A549 (cell line): ENCODE results near the gene RHBDD3. TPM values are rescaled to one million over a fixed set of nuclear protein-coding genes. Genes with fewer than 3 reads are reported as not detected.

Source experiments
- ATAC-seq, 2 experiments: fragments of 200-7000 bp in 1 of 2; fragments of >200 bp in 1 of 2; cut with Nextera tagmentation in 1 of 2; cut with Tn5 transposase in 1 of 2; 3 replicates each; pipeline versions ENCODE4 v1.8.0 to v1.9.1; 2018 to 2020; ENCODE audit warnings: mild to moderate bottlenecking in 1 of 2, moderate library complexity in 1 of 2
- CTCF ChIA-PET: fragments of 300-600 bp; sonication (Branson Sonifier 250); formaldehyde crosslinking; extraction: SDS; loops from one replicate; lab custom pipeline; 2021; ENCODE audit warnings: antibody characterized with exemption, inconsistent platforms; lab: Yijun Ruan, JAX
- POLR2A ChIA-PET: fragments of 350-600 bp; formaldehyde crosslinking; extraction: SDS; loops from one replicate; lab custom pipeline; 2021; ENCODE audit warnings: antibody characterized with exemption, inconsistent platforms; lab: Yijun Ruan, JAX
- DNase-seq, 2 experiments: peaks; one replicate each; pipeline versions ENCODE4 v3.0.0 to v3.0.0-alpha.2; 2011 to 2016; ENCODE audit warnings: low read depth in 1 of 2, low spot score in 1 of 2
- FAIRE-seq: peaks from 2 replicates; lab custom pipeline; 2011; peaks lifted over from hg19 to GRCh38; lab: Jason Lieb, UNC
- H3K27ac ChIP-seq, 2 experiments: fragments of >200 bp; sonication (Bioruptor Twin); formaldehyde crosslinking; 3 replicates each; pipeline ENCODE4 v1.5.1; 2016 to 2017
- H3K4me1 ChIP-seq: fragments of >200 bp; sonication (Bioruptor Twin); formaldehyde crosslinking; 3 replicates; pipeline ENCODE4 v1.6.1; 2016
- H3K4me2 ChIP-seq: fragments of >200 bp; sonication (Bioruptor Twin); formaldehyde crosslinking; 3 replicates; pipeline ENCODE4 v1.6.1; 2016
- H3K4me3 ChIP-seq: fragments of >200 bp; sonication (Bioruptor Twin); formaldehyde crosslinking; 3 replicates; pipeline ENCODE4 v1.5.1; 2016
- H3K9me3 ChIP-seq: fragments of >200 bp; sonication (Bioruptor Twin); formaldehyde crosslinking; 3 replicates; pipeline ENCODE4 v1.6.1; 2016
- CHD2 ChIP-seq: fragments of 150-350 bp; IDR thresholded peaks from 2 replicates; pipeline ENCODE4 v1.6.1; 2014; ENCODE audit warnings: low read length; ENCODE audit not compliant: partially characterized antibody
- ESRRA ChIP-seq: fragments of 150-350 bp; IDR thresholded peaks from 2 replicates; pipeline ENCODE4 v1.6.1; 2014; ENCODE audit warnings: mild to moderate bottlenecking, low read length, borderline replicate concordance
- FOXS1 ChIP-seq: fragments of 250-450 bp; sonication (Bioruptor Pico); IDR thresholded peaks from 2 replicates; pipeline ENCODE4 v1.5.0; 2020; ENCODE audit warnings: mild to moderate bottlenecking, moderate library complexity
- GATA3 ChIP-seq: IDR thresholded peaks from 2 replicates; pipeline ENCODE4 v1.6.1; 2012; ENCODE audit warnings: borderline replicate concordance
- MYC ChIP-seq: IDR thresholded peaks from 2 replicates; pipeline ENCODE4 v1.6.1; 2012; ENCODE audit warnings: mild to moderate bottlenecking, inconsistent platforms, low read length, improper control_type of control experiment, borderline replicate concordance
- PHF8 ChIP-seq: fragments of 200-600 bp; sonication (generic); IDR thresholded peaks from 2 replicates; pipeline ENCODE4 v1.6.1; 2016; ENCODE audit warnings: low read depth, mild to moderate bottlenecking, antibody characterized with exemption, moderate library complexity, borderline replicate concordance
- POLR2AphosphoS2 ChIP-seq: conservative IDR thresholded peaks from 2 replicates; pipeline ENCODE4 v1.6.1; 2012; ENCODE audit warnings: low read length, improper control_type of control experiment, inconsistent platforms
- RAD21 ChIP-seq, 2 experiments: fragments of >200 bp in 1 of 2; sonication (Bioruptor Twin) in 1 of 2; formaldehyde crosslinking in 1 of 2; IDR thresholded peaks in 1 of 2; conservative IDR thresholded peaks in 1 of 2; 2 replicates in 1 of 2; 3 replicates in 1 of 2; pipeline ENCODE4 v1.6.1; 2012 to 2018; ENCODE audit warnings: inconsistent platforms in 1 of 2
- RNF2 ChIP-seq: fragments of 200-600 bp; sonication (generic); IDR thresholded peaks from 2 replicates; pipeline ENCODE4 v1.6.1; 2016; ENCODE audit warnings: low read depth, mild to moderate bottlenecking, antibody characterized with exemption, moderate library complexity, borderline replicate concordance
- SREBF2 ChIP-seq: fragments of 450-650 bp; IDR thresholded peaks from 2 replicates; pipeline ENCODE4 v1.6.1; 2014; ENCODE audit warnings: mild to moderate bottlenecking, moderate library complexity
- ZC3H11A ChIP-seq: fragments of 450-650 bp; IDR thresholded peaks from 2 replicates; pipeline ENCODE4 v1.6.1; 2014; ENCODE audit warnings: antibody characterized with exemption, mild to moderate bottlenecking
- ZSCAN20 ChIP-seq: fragments of 250-450 bp; sonication (Bioruptor Pico); IDR thresholded peaks from 2 replicates; pipeline ENCODE4 v1.8.0; 2022; ENCODE audit warnings: mild to moderate bottlenecking, moderate library complexity
- WGBS: methylation state at CpG from one replicate; pipeline ENCODE4 v1.1.6; 2017; ENCODE audit errors: missing lambda C conversion rate; 5-methylcytosine and 5-hydroxymethylcytosine counted together
- polyA plus RNA-seq, 4 experiments: library from polyadenylated mRNA; depleted of rRNA in 3 of 4; stranded (reverse); fragments of >200 nt; fragmentation: RNase III in 1 of 4; extraction: RNeasy Plus Mini Kit Qiagen cat#74134 plus additional on column Dnase treatment in 1 of 4; gene quantifications; 2 replicates in 3 of 4; 3 replicates in 1 of 4; pipeline ENCODE4 v1.2.3, GENCODE V29; 2011 to 2017
- TF ChIP-seq, protein P1 (sequence below): fragments of 200-600 bp; sonication (generic); IDR thresholded peaks from 2 replicates; pipeline ENCODE4 v1.6.1; 2016; ENCODE audit warnings: antibody characterized with exemption, mild to moderate bottlenecking, moderate library complexity
- TF ChIP-seq, protein P2 (sequence below): fragments of 150-350 bp; IDR thresholded peaks from 2 replicates; pipeline ENCODE4 v1.6.1; 2014; ENCODE audit warnings: low read depth, mild to moderate bottlenecking, low read length
- TF ChIP-seq, protein P3 (sequence below): fragments of >200 bp; sonication (Bioruptor Twin); formaldehyde crosslinking; IDR thresholded peaks from 3 replicates; pipeline ENCODE4 v1.5.1; 2016
- TF ChIP-seq, protein P4 (sequence below): fragments of 450-650 bp; IDR thresholded peaks from 2 replicates; pipeline ENCODE4 v1.6.1; 2014; ENCODE audit warnings: antibody characterized with exemption
- TF ChIP-seq, protein P5 (sequence below): fragments of >200 bp; sonication (Bioruptor Twin); formaldehyde crosslinking; IDR thresholded peaks from 3 replicates; pipeline ENCODE4 v1.6.1; 2016

RHBDD3 gene
- polyA plus RNA-seq, 2 of the 4 experiments (the other 2 are of a cell fraction), result 10.2 to 20.8 TPM

DNA sequence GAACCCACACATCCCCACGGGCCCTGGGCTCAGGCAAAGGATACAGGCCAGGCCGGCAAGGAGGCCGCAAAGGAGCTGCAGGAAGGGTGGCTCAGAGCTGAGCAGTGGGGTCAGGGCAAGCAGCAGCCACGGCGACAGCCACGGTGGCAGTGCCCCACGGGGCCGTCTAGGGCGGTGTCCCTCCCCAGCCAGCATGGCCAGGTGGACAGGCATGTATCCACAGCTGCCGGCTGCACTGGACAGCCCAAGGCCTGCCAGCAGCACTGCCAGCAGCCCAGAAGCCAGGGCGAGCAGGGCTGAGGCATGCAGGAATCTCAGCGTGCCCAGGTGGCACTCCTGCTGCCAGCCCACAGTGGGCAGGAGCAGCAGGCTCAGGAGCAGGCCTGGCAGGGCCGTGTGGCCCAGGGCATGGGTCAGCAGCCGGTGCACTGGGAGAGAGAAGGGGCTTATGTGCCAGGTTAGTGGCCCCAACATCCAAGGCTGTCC lies 3.9 kb downstream of the RHBDD3 start (continued):
- TF ChIP-seq, protein P1, sequence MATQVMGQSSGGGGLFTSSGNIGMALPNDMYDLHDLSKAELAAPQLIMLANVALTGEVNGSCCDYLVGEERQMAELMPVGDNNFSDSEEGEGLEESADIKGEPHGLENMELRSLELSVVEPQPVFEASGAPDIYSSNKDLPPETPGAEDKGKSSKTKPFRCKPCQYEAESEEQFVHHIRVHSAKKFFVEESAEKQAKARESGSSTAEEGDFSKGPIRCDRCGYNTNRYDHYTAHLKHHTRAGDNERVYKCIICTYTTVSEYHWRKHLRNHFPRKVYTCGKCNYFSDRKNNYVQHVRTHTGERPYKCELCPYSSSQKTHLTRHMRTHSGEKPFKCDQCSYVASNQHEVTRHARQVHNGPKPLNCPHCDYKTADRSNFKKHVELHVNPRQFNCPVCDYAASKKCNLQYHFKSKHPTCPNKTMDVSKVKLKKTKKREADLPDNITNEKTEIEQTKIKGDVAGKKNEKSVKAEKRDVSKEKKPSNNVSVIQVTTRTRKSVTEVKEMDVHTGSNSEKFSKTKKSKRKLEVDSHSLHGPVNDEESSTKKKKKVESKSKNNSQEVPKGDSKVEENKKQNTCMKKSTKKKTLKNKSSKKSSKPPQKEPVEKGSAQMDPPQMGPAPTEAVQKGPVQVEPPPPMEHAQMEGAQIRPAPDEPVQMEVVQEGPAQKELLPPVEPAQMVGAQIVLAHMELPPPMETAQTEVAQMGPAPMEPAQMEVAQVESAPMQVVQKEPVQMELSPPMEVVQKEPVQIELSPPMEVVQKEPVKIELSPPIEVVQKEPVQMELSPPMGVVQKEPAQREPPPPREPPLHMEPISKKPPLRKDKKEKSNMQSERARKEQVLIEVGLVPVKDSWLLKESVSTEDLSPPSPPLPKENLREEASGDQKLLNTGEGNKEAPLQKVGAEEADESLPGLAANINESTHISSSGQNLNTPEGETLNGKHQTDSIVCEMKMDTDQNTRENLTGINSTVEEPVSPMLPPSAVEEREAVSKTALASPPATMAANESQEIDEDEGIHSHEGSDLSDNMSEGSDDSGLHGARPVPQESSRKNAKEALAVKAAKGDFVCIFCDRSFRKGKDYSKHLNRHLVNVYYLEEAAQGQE, result no peak
- TF ChIP-seq, protein P2, sequence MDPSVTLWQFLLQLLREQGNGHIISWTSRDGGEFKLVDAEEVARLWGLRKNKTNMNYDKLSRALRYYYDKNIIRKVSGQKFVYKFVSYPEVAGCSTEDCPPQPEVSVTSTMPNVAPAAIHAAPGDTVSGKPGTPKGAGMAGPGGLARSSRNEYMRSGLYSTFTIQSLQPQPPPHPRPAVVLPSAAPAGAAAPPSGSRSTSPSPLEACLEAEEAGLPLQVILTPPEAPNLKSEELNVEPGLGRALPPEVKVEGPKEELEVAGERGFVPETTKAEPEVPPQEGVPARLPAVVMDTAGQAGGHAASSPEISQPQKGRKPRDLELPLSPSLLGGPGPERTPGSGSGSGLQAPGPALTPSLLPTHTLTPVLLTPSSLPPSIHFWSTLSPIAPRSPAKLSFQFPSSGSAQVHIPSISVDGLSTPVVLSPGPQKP, result no peak
- TF ChIP-seq GATA3, result no peak

DNA sequence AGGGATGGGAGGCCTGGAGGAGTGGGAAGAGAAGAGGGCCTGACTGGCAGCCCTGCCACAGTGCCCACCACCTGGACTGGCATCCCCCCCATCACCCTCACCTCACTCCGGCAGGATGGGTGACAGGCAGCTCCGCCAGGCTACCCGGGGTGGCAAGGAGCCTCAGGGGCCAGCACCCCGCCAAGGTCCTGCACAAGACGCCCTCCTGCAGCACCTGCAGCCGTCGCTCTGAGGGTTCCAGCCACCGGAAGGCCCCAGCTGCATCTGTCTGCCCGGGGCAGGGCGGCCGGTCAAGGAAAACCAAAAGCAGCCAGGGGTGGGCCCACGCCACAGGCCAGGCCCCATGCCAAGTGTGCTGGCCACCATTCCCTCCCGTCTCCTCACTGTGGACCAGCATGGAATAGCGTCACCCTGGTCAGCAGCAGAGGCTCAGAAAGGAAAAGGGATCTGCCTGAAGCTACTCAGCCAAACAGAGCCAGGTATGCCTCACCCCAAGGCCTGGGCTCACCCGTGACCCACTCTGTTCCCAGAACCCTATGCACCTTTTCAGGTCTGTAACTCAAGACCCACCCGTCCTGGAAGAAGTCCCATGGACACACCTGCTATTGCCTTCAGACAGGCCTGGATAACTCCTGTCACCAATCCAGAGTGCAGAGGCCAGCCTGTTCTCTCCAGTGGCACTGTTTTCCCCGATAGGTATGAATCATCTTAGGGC lies 7.0 kb downstream of the RHBDD3 start:
- 77% methylated on average over 4 of the region's 17 CpGs for WGBS
- Histone ChIP-seq H3K4me1 (no peaks in the 10 kb centered on the region; the same call in 2 of the 3 replicates), H3K9me3 (no peaks in the 10 kb centered on the region), H3K27ac (no peak overlapping the region), H3K4me3 (no peak overlapping the region), H3K4me2 (no peak overlapping the region)
- ChIA-PET CTCF (interaction anchor here (1.7 kb wide), 1 partner anchor 15 kb away, joined by 11 read pairs; no protein-coding TSS in a partner anchor), POLR2A (interaction anchor here (0.6 kb wide), 1 partner anchor 500 kb away, joined by 3 read pairs; no protein-coding TSS in a partner anchor)
- DNase-seq (no peak), ATAC-seq (peak in 1 of 2 experiments; percentile 14; a peak in 3 of 6 replicates), FAIRE-seq (no peak)
- TF ChIP-seq, protein P3, sequence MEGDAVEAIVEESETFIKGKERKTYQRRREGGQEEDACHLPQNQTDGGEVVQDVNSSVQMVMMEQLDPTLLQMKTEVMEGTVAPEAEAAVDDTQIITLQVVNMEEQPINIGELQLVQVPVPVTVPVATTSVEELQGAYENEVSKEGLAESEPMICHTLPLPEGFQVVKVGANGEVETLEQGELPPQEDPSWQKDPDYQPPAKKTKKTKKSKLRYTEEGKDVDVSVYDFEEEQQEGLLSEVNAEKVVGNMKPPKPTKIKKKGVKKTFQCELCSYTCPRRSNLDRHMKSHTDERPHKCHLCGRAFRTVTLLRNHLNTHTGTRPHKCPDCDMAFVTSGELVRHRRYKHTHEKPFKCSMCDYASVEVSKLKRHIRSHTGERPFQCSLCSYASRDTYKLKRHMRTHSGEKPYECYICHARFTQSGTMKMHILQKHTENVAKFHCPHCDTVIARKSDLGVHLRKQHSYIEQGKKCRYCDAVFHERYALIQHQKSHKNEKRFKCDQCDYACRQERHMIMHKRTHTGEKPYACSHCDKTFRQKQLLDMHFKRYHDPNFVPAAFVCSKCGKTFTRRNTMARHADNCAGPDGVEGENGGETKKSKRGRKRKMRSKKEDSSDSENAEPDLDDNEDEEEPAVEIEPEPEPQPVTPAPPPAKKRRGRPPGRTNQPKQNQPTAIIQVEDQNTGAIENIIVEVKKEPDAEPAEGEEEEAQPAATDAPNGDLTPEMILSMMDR, result no peak
- no peak for TF ChIP-seq RNF2
- TF ChIP-seq ZSCAN20 (CRISPR knock-in tag), result no peak
- TF ChIP-seq ESRRA, result no peak
- TF ChIP-seq CHD2, result no peak
- TF ChIP-seq FOXS1 (CRISPR knock-in tag), result no peak
- no peak for TF ChIP-seq MYC
- no peak for TF ChIP-seq GATA3
- TF ChIP-seq, protein P4, sequence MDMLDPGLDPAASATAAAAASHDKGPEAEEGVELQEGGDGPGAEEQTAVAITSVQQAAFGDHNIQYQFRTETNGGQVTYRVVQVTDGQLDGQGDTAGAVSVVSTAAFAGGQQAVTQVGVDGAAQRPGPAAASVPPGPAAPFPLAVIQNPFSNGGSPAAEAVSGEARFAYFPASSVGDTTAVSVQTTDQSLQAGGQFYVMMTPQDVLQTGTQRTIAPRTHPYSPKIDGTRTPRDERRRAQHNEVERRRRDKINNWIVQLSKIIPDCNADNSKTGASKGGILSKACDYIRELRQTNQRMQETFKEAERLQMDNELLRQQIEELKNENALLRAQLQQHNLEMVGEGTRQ, result no peak
- TF ChIP-seq POLR2AphosphoS2, result no peak
- no peak for TF ChIP-seq SREBF2
- no peak for TF ChIP-seq ZC3H11A
- TF ChIP-seq PHF8, result no peak
- TF ChIP-seq, protein P5, sequence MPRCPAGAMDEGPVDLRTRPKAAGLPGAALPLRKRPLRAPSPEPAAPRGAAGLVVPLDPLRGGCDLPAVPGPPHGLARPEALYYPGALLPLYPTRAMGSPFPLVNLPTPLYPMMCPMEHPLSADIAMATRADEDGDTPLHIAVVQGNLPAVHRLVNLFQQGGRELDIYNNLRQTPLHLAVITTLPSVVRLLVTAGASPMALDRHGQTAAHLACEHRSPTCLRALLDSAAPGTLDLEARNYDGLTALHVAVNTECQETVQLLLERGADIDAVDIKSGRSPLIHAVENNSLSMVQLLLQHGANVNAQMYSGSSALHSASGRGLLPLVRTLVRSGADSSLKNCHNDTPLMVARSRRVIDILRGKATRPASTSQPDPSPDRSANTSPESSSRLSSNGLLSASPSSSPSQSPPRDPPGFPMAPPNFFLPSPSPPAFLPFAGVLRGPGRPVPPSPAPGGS, result no peak
- TF ChIP-seq RAD21 (conservative IDR thresholded peaks at IDR 0.05 in 1 of 2, IDR thresholded peaks at IDR 0.05 in 1 of 2), result no peak
